GM12878 (cell line): Measurements from ENCODE around the gene AKAP1. TPM values are rescaled to one million over a fixed set of nuclear protein-coding genes. Genes with fewer than 3 reads are reported as not detected.

ENCODE experiments used
- ATAC-seq: fragments of 200-7000 bp; cut with Tn5 transposase; 3 replicates; pipeline ENCODE4 v1.9.1; 2020; ENCODE audit warnings: mild to moderate bottlenecking, moderate library complexity
- BruUV-seq: library from RNA; stranded (reverse); fragments of 400-500 nt; replicated peaks from 2 replicates; lab custom pipeline; 2021; lab: Mats Ljungman, UMichigan
- CTCF ChIA-PET: fragments of 300-600 bp; sonication (Branson Sonifier 250); formaldehyde crosslinking; extraction: SDS; loops from one replicate; lab custom pipeline; 2021; ENCODE audit warnings: inconsistent platforms; lab: Yijun Ruan, JAX
- POLR2A ChIA-PET: fragments of 350-600 bp; formaldehyde crosslinking; extraction: SDS; loops from one replicate; lab custom pipeline; 2021; ENCODE audit warnings: inconsistent platforms; lab: Charles Lee
- RAD21 ChIA-PET: fragments of 300-600 bp; sonication (Branson Sonifier 250); formaldehyde crosslinking; loops from one replicate; lab custom pipeline; 2023; ENCODE audit warnings: antibody characterized with exemption; ENCODE audit not compliant: unreplicated experiment; lab: Charles Lee
- SMC1A ChIA-PET: fragments of 300-600 bp; sonication (Branson Sonifier 250); formaldehyde crosslinking; loops from one replicate; lab custom pipeline; 2023; ENCODE audit not compliant: unreplicated experiment, uncharacterized antibody; lab: Charles Lee
- DNase-seq: peaks from one replicate; pipeline ENCODE4 v3.0.0-alpha.2; 2011; ENCODE audit warnings: low read depth, low spot score
- FAIRE-seq: peaks from 3 replicates; lab custom pipeline; 2011; peaks lifted over from hg19 to GRCh38; lab: Jason Lieb, UNC
- H2AFZ ChIP-seq: 2 replicates; pipeline ENCODE4 v1.6.0; 2011; ENCODE audit warnings: low read depth, low read length, control low read depth; ENCODE audit not compliant: control insufficient read depth
- H3K27ac ChIP-seq: 2 replicates; pipeline ENCODE4 v1.5.1; 2011; ENCODE audit warnings: control low read depth; ENCODE audit not compliant: control insufficient read depth, insufficient read depth
- H3K27me3 ChIP-seq, 2 experiments: replicated peaks in 1 of 2; 2 replicates each; pipeline versions ENCODE4 v1.6.0 to v1.6.1; 2011; ENCODE audit warnings: low read length in 1 of 2; ENCODE audit not compliant: control insufficient read depth in 2 of 2, insufficient read depth in 2 of 2
- H3K36me3 ChIP-seq, 2 experiments: 2 replicates each; pipeline ENCODE4 v1.5.1; 2011; ENCODE audit warnings: low read length in 1 of 2; ENCODE audit not compliant: control insufficient read depth in 2 of 2, insufficient read depth in 2 of 2
- H3K4me1 ChIP-seq: 2 replicates; pipeline ENCODE4 v1.6.1; 2011; ENCODE audit warnings: mild to moderate bottlenecking, low read length, moderate library complexity, mixed read lengths; ENCODE audit not compliant: control insufficient read depth, insufficient read depth
- H3K4me2 ChIP-seq: 2 replicates; pipeline ENCODE4 v1.6.0; 2011; ENCODE audit warnings: control low read depth; ENCODE audit not compliant: control insufficient read depth, insufficient read depth
- H3K4me3 ChIP-seq: fragments of 200-600 bp; sonication (generic); 2 replicates; pipeline ENCODE4 v1.5.1; 2016
- H3K79me2 ChIP-seq: 2 replicates; pipeline ENCODE4 v1.6.0; 2011; ENCODE audit warnings: low read length; ENCODE audit not compliant: control insufficient read depth, insufficient read depth
- H3K9ac ChIP-seq: 2 replicates; pipeline ENCODE4 v1.8.0; 2011; ENCODE audit warnings: low read length, control low read depth, mixed read lengths; ENCODE audit not compliant: control insufficient read depth, insufficient read depth
- H3K9me3 ChIP-seq: replicated peaks from 3 replicates; pipeline ENCODE4 v1.5.1; 2011; ENCODE audit warnings: mild to moderate bottlenecking, low read length; ENCODE audit not compliant: control insufficient read depth, insufficient read depth
- H4K20me1 ChIP-seq: 2 replicates; pipeline ENCODE4 v1.6.0; 2011; ENCODE audit not compliant: control insufficient read depth, insufficient read depth
- E2F8 ChIP-seq: fragments of 450-650 bp; IDR thresholded peaks from 2 replicates; pipeline ENCODE4 v1.6.1; 2018; ENCODE audit warnings: mild to moderate bottlenecking, low read depth, moderate library complexity; ENCODE audit not compliant: partially characterized antibody
- EGR1 ChIP-seq, 2 experiments: IDR thresholded peaks; 1 replicate in 1 of 2; 2 replicates in 1 of 2; pipeline ENCODE4 v1.6.1; 2011 to 2012; ENCODE audit warnings: low read depth in 2 of 2, low read length in 2 of 2, borderline replicate concordance in 1 of 2, mild to moderate bottlenecking in 1 of 2, moderate library complexity in 1 of 2
- FOXM1 ChIP-seq: IDR thresholded peaks from 2 replicates; pipeline ENCODE4 v1.6.1; 2012; ENCODE audit warnings: low read depth, mild to moderate bottlenecking, inconsistent platforms, low read length, moderate library complexity
- NR2C1 ChIP-seq: fragments of 450-650 bp; IDR thresholded peaks from 2 replicates; pipeline ENCODE4 v1.6.1; 2017; ENCODE audit warnings: antibody characterized with exemption, mild to moderate bottlenecking, moderate library complexity
- SPI1 ChIP-seq: IDR thresholded peaks from 2 replicates; pipeline ENCODE4 v1.6.1; 2011; ENCODE audit warnings: low read depth, mild to moderate bottlenecking, low read length, moderate library complexity, borderline replicate concordance; ENCODE audit not compliant: insufficient read depth
- USF1 ChIP-seq: IDR thresholded peaks from 2 replicates; pipeline ENCODE4 v1.6.1; 2011; ENCODE audit warnings: borderline replicate concordance, low read depth, mild to moderate bottlenecking, moderate library complexity, mixed read lengths, low read length; ENCODE audit not compliant: insufficient read depth; ENCODE audit errors: extremely low read length
- ZNF207 ChIP-seq: fragments of 450-650 bp; IDR thresholded peaks from 2 replicates; pipeline ENCODE4 v1.6.1; 2014; ENCODE audit warnings: antibody characterized with exemption, mild to moderate bottlenecking, borderline replicate concordance
- ZZZ3 ChIP-seq: IDR thresholded peaks from 2 replicates; pipeline ENCODE4 v1.6.1; 2011; ENCODE audit warnings: low read depth; ENCODE audit not compliant: control insufficient read depth, insufficient read length
- WGBS: methylation state at CpG from one replicate; pipeline ENCODE4 v1.1.6; 2016; ENCODE audit warnings: low lambda C conversion rate; ENCODE audit not compliant: insufficient replicate concordance, insufficient coverage; ENCODE audit errors: missing lambda C conversion rate; 5-methylcytosine and 5-hydroxymethylcytosine counted together
- in situ Hi-C: fragments of 300-500 bp; cut with MboI; formaldehyde crosslinking; loops from 9 replicates; pipeline ENCODE4 v1.14.3; 2018; ENCODE audit warnings: mixed read lengths
- intact Hi-C: fragments of 100-400 bp; cut with micrococcal nuclease; formaldehyde crosslinking; loops from one replicate; pipeline ENCODE4 v1.14.2; 2022; ENCODE audit not compliant: unreplicated experiment
- polyA plus RNA-seq, 11 experiments: library from polyadenylated mRNA; depleted of rRNA in 4 of 11; unstranded in 6 of 11; stranded (reverse) in 5 of 11; fragments of >200 nt; fragmentation: Nextera tagmentation in 4 of 11; fragmentation: Illumina TruSeq in 1 of 11; extraction: Ambion mirVana in 4 of 11; extraction: Trizol in 1 of 11; gene quantifications; 1 replicate in 1 of 11; 2 replicates in 10 of 11; pipeline versions ENCODE4 v1.2.1 to v1.2.3, GENCODE V29; 2011 to 2016; ENCODE audit warnings: inconsistent platforms in 2 of 11, missing spikeins in 2 of 11, low read depth in 1 of 11
- total RNA-seq, 4 experiments: library from RNA; depleted of rRNA in 3 of 4; stranded (reverse); fragments of >200 nt in 3 of 4; fragmentation: Illumina TruSeq in 1 of 4; extraction: Trizol in 1 of 4; gene quantifications; 2 replicates each; pipeline versions ENCODE4 v1.2.1 to v1.2.3, GENCODE V29; 2013 to 2021
- TF ChIP-seq, protein P1 (sequence below): fragments of 450-650 bp; formaldehyde crosslinking; IDR thresholded peaks from 2 replicates; pipeline ENCODE4 v1.4.0; 2020; ENCODE audit warnings: mild to moderate bottlenecking, moderate library complexity
- TF ChIP-seq, protein P2 (sequence below): fragments of 450-650 bp; IDR thresholded peaks from 2 replicates; pipeline ENCODE4 v1.6.1; 2016; ENCODE audit warnings: mild to moderate bottlenecking, moderate library complexity, borderline replicate concordance

AKAP1 gene
- total and polyA plus RNA-seq, 10 of the 15 experiments (the other 5 are each of a cell fraction or from before 2014, with no cell fraction given) = 11.9 to 50.5 (median 38.1) TPM

- Histone ChIP-seq H3K4me2 (no peak overlapping the region), H3K36me3 (no peaks in the 10 kb centered on the region), H3K9me3 (peaks cover 2% of the 10 kb centered on the region; the same call in 2 of the 3 replicates), H3K27me3 (no peaks in the 10 kb centered on the region), H2AFZ (no peak overlapping the region), H4K20me1 (no peaks in the 10 kb centered on the region), H3K27ac (no peak overlapping the region), H3K9ac (no peak overlapping the region), H3K4me3 (no peak overlapping the region), H3K79me2 (no peaks in the 10 kb centered on the region), H3K4me1 (no peaks in the 10 kb centered on the region)
- in situ Hi-C loops = no loop called here
- 0% methylated on average over 2 of the region's 2 CpGs for WGBS
- ChIA-PET RAD21 (no interaction called here), CTCF (no interaction called here), SMC1A (no interaction called here), POLR2A (no interaction called here)
- intact Hi-C loops = no loop called here
- no peak for ATAC-seq
- DNase-seq = no peak
- no peak for FAIRE-seq
- BruUV-seq = no TSS peak
- TF ChIP-seq SPI1 (no peak), E2F8 (no peak), USF1 (no peak), ZNF207 (no peak), ZZZ3 (no peak), NR2C1 (no peak), FOXM1 (no peak), EGR1 (IDR thresholded peaks at IDR 0.05; ENCODE audit: borderline replicate concordance in 1 of 2, low read depth in 2 of 2, low read length in 2 of 2) (no peak)
- TF ChIP-seq, protein P1, sequence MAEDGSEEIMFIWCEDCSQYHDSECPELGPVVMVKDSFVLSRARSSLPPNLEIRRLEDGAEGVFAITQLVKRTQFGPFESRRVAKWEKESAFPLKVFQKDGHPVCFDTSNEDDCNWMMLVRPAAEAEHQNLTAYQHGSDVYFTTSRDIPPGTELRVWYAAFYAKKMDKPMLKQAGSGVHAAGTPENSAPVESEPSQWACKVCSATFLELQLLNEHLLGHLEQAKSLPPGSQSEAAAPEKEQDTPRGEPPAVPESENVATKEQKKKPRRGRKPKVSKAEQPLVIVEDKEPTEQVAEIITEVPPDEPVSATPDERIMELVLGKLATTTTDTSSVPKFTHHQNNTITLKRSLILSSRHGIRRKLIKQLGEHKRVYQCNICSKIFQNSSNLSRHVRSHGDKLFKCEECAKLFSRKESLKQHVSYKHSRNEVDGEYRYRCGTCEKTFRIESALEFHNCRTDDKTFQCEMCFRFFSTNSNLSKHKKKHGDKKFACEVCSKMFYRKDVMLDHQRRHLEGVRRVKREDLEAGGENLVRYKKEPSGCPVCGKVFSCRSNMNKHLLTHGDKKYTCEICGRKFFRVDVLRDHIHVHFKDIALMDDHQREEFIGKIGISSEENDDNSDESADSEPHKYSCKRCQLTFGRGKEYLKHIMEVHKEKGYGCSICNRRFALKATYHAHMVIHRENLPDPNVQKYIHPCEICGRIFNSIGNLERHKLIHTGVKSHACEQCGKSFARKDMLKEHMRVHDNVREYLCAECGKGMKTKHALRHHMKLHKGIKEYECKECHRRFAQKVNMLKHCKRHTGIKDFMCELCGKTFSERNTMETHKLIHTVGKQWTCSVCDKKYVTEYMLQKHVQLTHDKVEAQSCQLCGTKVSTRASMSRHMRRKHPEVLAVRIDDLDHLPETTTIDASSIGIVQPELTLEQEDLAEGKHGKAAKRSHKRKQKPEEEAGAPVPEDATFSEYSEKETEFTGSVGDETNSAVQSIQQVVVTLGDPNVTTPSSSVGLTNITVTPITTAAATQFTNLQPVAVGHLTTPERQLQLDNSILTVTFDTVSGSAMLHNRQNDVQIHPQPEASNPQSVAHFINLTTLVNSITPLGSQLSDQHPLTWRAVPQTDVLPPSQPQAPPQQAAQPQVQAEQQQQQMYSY (CRISPR knock-in tag) = no peak
- TF ChIP-seq, protein P2, sequence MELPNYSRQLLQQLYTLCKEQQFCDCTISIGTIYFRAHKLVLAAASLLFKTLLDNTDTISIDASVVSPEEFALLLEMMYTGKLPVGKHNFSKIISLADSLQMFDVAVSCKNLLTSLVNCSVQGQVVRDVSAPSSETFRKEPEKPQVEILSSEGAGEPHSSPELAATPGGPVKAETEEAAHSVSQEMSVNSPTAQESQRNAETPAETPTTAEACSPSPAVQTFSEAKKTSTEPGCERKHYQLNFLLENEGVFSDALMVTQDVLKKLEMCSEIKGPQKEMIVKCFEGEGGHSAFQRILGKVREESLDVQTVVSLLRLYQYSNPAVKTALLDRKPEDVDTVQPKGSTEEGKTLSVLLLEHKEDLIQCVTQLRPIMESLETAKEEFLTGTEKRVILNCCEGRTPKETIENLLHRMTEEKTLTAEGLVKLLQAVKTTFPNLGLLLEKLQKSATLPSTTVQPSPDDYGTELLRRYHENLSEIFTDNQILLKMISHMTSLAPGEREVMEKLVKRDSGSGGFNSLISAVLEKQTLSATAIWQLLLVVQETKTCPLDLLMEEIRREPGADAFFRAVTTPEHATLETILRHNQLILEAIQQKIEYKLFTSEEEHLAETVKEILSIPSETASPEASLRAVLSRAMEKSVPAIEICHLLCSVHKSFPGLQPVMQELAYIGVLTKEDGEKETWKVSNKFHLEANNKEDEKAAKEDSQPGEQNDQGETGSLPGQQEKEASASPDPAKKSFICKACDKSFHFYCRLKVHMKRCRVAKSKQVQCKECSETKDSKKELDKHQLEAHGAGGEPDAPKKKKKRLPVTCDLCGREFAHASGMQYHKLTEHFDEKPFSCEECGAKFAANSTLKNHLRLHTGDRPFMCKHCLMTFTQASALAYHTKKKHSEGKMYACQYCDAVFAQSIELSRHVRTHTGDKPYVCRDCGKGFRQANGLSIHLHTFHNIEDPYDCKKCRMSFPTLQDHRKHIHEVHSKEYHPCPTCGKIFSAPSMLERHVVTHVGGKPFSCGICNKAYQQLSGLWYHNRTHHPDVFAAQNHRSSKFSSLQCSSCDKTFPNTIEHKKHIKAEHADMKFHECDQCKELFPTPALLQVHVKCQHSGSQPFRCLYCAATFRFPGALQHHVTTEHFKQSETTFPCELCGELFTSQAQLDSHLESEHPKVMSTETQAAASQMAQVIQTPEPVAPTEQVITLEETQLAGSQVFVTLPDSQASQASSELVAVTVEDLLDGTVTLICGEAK = no peak
These were observed 83.6 kb downstream of the AKAP1 start for GRCh38 chr17:57168695-57169094.
